T-helper 1 cell (primary cell): ENCODE results near the gene SENP6.
"Not testable (repeated sequence)": the region's sequence is repeated elsewhere in the genome, so short reads cannot be mapped to it uniquely, and the experiment has no call there.

ENCODE experiments used
- DNase-seq, 5 donors: peaks; one replicate each; pipeline ENCODE4 v3.0.0-alpha.2; 2012 to 2020

The SENP6 gene

DNA sequence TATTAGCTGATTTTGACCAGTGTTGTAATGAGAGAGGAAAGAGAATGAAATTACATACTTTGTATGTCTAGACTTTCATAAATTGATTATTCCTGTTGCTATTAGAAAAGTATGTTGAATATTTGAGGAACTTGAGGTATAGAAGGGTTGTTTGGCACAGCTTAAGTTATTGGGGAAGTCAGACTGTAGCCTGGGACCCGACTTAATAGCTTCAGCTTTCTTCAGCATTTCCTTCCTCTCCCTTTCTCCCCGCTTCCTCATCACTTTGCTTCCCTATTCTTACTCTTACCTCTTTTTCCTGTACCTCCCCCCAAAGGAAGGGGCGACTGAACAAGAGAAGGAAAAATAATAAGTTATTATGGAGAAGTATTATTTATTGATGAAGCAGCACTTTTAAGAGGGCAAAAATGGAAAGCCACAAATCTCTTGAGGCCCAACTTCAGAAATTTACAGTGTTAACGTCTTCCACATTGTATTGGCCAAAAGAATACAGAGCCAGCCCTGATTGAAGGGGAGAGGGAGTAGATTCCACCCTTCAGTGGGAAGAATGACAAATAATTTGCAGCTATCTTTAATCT lies 7.4 kb downstream of the SENP6 start:
- no peak for DNase-seq

DNA sequence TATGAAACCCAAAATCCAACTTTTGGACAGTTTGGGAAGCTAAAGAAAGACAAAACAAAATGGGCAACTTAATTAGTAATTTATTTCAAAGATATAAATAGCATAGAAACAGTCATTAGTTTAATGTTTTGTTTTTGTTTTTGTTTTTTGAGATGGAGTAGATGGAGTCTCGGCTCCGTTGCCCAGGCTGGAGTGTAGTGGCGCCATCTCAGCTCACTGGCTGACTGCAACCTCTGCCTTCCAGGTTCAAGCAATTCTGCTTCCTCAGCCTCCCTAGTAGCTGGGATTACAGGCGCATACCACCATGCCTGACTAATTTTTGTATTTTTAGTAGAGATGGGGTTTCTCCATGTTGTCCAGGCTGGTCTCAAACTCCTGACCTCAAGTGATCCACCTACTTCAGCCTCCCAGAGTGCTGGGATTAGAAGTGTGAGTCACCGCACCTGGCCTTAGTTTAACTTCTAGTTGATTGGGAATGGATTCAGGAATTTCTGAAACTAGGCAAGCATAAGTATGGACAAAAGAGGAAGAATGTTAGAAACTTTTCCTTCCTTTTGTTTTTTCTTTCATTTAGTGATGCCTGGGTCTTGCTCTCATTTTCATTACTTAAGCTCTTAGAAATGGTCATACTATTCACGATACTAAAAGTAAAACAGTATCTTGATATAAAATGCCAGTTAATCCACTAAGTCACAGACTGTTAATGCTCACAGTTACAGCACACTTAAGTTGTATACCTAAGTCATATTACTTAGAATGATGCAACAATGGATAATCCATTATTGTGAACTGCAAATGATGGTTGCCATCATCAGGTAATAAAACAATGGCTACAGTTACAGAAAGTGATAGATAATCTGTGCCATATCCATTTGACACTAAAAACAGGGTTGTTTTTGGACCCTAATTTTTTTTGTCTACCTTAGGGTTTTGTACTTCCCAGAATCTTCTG lies 8.2 kb downstream of the SENP6 start:
- DNase-seq: no peak

DNA sequence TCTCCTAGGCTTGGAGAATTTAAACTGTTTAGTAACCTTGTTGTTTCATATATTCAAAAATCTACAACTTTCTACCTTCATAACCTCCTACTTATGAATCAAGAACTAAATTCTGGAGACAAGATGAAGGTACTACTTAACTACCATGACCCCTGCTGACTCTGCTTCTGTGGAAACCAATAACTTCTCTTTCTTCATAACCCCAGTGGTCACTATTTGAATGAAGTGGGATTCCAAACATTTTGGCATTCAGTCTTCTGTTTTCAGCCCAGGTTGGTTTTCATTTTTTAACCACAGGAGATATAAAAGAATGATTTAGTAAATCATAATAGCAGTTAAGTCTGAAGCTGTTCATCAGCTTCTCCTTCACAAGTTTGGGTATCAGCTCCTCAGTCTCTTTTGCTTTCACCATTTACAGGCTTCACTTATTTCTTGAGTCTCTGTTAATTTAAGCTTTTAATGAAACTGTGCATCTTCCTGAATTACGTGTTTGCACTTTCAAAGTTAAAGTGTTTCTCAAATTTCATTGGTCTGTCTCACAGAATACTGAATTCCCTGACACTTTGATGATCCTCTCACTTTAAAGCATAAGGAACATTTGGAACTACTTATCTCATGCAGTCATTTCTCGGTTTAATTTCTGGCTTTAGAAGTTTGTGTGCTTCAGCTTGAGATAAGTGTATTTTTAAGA lies 9.5 kb downstream of the SENP6 start:
- no peak for DNase-seq

DNA sequence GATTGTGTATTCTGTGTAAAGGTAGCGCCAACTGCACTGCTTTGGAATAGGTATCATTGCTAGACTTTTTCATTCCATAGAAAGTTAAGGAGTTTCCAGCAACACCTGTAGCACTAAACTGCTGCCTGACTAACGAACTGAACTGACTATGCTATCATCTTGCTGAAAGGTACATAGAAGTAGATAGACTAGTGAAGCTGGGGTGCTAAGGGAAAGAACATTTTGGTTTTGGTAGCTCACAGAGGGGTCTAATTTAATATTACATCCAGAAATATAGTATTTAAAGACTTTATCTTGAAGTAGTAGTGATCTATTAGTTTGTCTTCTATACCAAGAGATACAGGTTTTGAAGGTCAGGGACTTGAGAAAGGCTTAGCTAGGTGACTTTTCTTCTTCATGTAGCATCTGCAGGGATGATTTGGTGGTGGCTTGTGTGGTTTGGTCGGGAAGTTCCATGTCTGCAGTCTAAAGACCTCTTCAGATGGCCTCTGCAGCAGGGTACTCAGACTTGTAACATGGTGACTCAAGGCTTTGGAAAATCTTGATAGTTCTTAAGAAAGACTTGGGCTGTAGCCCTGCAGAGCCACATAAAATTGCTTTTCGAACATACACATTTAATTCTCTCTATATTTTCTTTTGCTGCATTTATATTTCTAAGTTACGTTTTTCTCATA lies 10.2 kb downstream of the SENP6 start:
- peak in 1 of 5 donors; percentile 24 for DNase-seq

DNA sequence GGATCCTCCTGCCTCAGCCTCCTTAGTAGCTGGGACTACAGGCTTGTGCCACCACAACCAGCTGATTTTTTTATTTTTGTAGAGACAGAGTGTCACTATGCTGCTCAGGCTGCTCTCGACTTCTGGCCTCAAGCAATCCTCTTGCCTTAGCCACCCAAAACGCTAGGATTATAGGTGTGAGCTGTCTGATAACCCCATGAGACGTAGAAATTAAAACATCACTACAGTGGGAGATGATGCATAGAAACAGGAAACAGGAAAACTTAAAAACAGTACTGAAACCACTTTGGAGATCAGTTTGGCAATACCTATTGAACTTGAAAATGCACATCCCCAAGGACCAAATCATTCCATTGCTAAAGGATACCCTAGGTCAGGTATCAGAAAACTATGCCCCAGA lies 10.8 kb downstream of the SENP6 start:
- DNase-seq: no peak

DNA sequence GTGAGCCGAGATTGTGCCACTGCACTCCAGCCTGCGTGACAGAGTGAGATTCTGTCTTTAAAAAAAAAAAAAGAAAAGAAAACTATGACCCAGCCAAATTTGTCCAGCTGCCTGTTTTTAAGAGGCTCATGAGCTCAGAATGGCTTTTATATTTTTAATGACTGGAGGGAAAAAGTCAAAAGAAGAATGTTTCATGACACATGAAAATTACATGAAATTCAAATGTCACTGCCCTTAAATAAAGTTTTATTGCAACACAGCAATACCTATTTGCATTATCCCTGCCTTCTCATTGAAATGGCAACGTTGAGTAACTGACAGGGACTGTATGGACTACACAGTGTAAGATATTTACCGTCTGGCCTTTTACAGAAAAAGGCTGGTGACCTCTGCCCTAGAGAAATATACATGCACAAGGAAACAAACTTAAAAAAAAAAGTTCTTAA lies 11.4 kb downstream of the SENP6 start:
- no peak for DNase-seq

DNA sequence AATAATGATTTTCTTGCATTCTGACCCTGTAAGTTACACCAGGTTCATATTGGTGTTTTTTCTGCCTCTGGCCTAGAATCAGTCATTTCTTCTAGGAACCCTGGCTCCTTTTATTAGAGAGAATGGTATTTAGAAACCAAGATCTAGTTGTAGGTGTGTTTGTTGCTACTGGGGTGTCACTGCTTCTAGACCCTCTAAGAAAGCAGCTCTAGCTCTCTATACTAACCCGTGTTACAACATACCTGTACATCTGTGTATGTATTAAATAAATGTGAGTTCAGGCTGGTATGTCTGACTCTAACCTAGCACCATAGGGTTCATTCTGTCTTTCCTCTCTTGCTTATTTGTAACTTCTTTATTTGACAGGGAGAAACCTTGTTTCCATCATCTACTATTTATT lies 16.8 kb downstream of the SENP6 start:
- DNase-seq: no peak

DNA sequence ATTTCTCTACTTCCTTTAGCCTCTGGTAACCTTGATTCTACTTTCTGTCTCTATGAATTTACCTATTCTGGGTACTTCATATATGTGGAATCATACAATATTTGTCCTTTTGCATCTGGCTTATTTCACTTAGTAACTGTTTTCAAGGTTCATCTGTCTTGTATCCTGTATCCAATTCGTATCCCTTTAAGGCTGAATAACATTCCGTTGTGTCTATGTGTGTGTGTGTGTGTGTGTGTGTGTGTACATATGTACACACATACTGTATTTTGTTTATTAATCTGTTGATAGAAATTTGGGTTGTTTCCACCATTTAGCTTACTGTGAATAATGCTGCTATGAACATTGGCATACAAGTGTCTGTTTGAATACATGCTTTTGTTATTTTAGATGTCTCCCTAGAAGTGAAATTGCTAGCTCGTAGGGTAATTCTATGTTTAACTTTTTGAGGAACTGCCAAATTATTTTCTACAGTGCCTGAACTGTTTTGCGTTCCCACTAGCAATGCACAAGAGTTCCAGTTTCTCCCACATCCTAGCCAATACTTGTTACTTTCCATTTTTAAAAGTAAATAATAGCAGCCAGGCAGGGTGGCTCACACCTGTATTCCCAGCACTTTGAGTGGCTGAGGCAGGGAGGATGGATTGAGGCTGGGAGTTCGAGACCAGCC lies 17.7 kb downstream of the SENP6 start:
- no peak for DNase-seq

DNA sequence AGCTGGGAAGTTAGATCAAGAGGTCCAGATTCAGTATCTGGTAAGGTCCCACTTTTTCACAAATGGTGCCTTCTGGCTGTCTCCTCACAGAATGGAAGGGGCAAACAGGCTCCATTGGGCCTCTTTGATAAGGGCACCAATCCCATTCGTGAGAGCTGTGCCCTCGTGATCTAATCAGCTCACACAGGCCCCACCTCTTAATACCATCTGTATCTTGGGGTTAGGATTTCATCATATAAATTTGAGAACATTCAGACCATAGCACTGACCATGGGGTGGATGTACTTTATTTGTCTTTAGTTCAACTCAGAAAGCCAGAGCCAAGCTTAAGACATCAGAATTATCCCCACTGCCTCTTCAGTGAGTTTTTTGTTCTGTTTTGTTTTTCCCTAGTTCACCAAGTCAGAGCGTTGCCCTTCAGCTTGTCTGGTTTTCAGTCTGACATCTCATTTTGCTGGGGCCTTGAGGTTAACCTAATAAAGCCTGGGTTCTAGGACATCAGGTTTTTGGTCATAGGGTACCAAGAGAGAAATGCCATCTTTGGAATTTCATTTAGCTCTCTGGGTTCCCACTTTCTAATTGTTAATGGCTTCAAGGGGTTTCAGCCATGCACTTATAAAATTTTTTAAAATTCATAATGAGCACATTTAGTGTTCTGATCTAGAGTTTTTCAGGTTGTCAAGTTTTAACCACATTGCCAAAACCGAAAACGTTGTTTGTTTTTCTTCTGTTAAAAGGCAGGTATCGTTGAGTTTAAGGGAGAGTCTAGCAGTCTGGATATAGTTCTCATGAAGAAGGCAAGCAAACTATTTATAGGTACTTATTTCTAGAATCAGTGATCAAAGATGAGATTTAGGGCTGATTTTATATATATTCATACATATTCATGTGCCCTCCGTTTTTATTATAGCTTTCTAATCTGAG lies 19.0 kb downstream of the SENP6 start:
- DNase-seq: no peak

DNA sequence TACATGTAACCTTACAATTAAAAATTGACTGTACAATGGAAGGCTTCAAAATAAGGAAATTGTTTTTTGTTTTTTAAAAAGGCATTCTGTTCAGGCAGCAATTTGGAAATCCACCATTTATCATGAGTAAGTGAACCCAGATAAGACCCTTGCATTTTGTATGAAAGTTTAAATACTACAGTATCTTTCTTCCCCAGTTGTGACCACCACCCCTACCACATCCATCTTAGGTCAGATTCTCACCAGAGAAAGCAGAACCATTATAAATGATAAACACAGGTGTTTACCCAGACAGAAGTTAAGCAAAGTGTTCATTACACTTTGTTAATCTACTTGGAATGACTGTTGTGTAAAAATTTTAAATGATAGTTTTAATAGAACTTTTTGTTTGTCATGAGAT lies 20.2 kb downstream of the SENP6 start:
- DNase-seq: no peak

DNA sequence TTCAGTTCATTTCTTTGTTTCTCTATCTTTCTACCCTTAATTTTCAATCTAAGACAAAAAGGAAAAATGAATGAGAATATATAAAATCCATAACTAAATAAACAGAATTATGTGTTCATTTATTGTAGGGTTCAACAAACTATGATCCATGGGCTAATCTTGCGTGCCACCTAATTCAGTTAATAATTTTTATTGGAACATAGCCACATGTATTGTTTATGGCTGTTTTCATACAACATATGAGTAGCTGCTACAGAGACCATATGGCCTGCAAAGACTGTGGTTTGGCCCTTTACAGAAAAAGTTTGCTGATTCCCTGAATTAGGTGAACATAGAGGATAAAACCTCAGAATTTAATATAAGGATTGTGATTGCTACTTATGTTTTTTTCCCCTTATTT lies 21.8 kb downstream of the SENP6 start:
- DNase-seq: no peak

DNA sequence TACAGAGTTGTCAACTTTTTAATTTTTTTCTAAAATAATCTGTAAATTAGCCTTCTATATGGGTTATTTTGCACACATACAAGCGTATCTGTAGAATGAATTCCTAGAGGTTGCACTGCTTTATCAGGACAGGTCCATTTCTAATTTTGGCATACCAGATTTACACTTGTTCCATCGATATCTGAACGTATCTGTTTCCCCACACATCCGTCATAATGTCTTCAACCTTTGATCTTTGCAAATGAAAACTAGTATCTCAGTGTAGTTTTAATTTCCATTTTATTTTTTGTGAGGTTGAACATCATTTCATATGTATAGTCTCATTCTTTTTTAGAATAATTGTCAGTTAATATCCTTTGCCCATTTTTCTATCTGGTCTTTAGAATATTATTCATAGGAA lies 22.7 kb downstream of the SENP6 start:
- no peak for DNase-seq

DNA sequence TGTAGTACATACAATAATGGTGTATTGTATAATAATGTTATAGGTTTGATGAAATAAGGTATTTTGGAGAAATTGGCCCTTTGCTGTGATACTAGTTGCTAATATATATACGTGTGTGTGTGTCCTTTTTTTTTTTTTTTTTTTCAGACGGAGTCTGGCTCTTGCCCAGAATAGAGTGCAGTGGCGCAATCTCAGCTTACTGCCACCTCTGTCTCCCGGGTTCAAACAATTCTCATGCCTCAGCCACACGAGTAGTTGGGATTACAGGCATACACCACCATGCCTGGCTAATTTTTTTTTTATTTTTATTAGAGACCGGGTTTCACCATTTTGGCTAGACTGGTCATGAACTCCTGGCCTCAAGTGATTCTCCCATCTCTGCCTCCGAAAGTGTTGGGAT lies 23.3 kb downstream of the SENP6 start:
- no peak for DNase-seq

DNA sequence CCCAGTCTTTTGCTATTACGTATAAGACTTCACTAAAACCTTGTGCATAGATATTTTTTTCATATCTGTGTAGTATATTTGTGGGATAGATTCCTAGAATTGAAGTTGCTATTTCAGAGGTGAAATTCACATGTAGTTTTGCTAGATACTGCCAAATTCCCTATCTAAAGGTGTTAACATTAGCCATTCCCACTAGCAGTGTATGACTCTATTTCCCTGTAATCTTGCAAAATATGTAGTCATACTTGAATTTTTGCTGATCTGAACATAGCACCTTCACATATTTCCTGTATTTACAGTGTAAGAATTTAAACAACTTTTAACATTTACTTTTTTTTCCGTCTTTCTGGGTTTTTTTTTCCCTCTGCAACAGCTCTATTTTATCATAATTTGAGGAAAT lies 24.9 kb downstream of the SENP6 start:
- DNase-seq: no peak

DNA sequence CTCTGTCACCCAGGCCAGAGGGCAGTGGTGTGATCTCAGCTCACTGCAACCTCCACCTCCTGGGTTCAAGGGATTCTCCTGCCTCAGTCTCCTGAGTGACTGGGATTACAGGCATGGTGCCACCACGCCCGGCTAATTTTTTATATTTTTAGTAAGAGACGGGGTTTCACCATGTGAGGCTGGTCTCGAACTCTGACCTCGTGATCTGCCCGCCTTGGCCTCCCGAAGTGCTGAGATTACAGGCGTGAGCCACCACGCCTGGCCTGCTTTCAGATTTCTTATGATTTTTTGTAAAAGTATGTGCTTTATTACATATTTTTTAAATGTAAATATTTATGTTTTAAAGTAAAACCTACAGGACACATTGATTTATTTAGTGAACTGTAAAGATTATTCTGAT lies 26.0 kb downstream of the SENP6 start:
- DNase-seq: not testable (repeated sequence)

DNA sequence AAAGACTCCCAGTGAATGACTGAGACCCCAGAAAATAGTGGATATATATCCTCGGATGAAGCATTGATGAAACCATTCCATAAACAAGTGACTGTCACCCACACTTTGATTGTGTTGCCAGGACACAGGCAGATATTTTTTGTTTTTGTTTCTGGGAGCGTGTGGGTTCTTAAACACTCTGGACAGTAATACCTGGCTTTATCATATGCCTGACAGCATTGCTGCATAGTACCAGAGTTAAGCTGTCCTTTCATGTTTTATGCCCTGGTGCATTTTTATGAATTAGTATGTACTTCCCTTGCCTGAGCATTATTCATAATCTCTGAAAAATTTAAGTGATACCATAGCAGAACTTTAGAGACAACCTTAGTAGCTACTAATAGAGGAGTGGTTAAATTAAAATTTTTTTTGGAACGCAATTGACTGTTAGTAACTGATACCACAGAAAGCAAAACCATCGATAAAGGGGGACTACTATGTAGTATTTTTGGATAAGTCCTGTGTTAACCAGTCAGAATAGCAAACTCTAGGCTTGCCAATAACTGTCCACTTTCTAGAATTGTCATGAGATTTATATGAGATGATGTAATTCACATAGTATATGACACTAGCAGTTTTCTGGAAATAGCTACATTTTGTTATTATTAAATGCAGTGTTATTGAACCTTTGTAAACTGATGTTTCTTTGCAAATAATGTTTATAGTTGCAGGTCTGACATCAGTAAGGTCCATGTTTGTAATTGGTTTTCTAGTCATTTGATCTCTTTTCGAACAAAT lies 30.4 kb downstream of the SENP6 start:
- DNase-seq: no peak

DNA sequence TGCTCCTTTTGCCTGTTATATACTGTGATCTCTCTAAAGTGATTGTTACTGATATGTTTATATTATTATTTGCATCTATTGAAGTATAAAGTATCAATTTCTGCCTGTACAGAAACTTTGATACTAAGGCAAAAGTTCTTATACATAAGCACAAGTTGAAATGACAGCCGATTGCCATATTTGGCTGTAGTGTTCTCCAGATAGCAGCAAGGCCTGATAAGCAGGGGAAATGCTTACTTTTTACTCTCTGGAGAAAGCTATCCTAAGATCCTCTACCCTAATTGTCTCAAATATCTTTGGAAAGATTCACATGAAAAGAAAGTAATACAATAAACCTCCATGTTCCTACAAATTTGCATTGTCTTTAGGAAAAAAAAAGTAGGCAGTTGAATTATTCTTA lies 31.4 kb downstream of the SENP6 start:
- no peak for DNase-seq

DNA sequence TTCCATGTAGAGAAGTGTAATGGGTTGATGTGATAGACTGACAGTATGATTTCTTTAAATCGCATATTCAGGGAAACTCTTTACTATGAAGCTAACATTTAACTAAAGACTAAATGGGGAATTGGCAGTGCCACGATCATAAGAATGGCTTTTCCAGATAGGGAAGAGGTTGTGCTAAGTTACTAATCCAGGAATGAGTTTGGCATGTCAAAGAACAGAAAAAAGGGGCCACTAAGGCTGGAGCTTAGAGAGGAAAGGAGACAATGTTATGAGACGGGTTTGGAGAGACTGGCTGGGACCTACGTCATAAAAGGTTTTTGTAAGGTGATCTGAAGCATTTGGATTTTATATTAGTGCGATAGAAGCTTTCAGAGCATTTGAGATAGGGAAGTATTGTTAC lies 40.6 kb downstream of the SENP6 start:
- no peak for DNase-seq

DNA sequence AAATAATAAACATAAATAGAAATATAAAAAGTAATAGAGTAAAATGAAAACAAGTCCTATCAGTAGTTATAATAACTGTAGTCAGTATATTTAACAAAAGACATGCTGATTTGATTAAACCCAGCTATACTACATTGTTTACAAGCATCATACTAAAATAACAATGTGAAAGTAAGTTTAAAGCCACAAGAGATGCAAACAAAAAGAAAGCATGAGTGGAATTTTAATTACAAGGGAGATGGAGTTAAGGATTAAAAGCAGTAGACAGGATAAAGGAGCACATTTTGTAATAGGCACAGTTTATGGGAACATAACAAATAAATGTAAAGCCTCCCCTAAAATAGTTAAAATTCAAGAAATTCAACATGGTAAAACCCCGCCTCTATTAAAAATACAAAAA lies 41.5 kb downstream of the SENP6 start:
- no peak for DNase-seq

DNA sequence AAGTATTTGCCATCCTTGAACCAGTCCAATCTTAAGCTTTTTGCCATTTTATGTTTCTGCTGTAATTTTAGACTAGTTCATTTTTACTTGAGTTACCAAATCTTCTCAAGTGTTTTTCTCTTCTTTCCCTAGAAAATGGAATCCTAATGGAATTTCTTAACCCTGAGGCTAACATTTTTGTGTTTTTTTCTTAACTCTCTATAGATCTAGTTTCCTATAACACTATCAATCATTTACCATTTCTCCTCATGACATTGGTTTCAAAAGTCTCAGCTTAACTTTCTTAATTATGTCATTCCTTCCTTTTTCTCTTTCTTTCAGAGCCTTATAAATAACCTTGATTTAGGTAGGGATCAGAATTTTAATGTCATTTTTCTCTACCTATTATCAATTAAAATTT lies 54.8 kb downstream of the SENP6 start:
- DNase-seq: no peak

DNA sequence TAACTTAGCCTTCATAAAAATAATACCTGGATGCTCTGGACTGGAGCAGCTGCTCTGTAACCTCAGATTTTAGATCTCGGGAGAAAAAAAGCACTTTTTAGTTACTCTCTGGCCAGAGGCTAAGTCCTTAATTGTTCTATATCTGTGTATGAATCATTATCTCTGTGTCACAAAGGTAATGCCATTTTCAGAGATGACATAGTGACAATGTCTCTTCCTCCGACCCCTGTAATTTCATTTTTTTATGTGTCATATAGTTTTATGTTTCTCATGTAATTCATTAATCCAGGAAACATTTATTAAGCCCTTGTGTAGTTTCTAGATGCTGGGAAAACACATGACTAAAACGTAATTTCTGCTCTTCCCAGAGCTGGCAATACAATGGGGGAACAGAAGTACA lies 55.6 kb downstream of the SENP6 start:
- no peak for DNase-seq
